ENCODE results near the gene ADCYAP1. TPM values are rescaled to one million over a fixed set of nuclear protein-coding genes. Genes with fewer than 3 reads are reported as not detected.

ADCYAP1 gene
- polyA plus RNA-seq, 1 experiment, result not detected

GRCh38 chr18:957829-958228, 53.2 kb downstream of the ADCYAP1 start:
- H3K9me3 ChIP-seq (ENCODE audit: control insufficient read depth, insufficient read depth, low read length), result no peaks in the 10 kb centered on the region
- H3K4me3 ChIP-seq (ENCODE audit: low read depth, low read length), result no peak overlapping the region
- no peak overlapping the region for H3K27ac ChIP-seq (ENCODE audit: low read depth, low read length)
- POLR2A ChIA-PET, result no interaction called here
- TF ChIP-seq CTCF (IDR thresholded peaks at IDR 0.05; ENCODE audit: low read depth, low read length), result no peak
- CTCF ChIA-PET, result no interaction called here
- no peaks in the 10 kb centered on the region for H3K27me3 ChIP-seq (ENCODE audit: control insufficient read depth, insufficient read depth, low read length)
- DNase-seq (ENCODE audit: low read depth, low spot score), result no peak

DNA sequence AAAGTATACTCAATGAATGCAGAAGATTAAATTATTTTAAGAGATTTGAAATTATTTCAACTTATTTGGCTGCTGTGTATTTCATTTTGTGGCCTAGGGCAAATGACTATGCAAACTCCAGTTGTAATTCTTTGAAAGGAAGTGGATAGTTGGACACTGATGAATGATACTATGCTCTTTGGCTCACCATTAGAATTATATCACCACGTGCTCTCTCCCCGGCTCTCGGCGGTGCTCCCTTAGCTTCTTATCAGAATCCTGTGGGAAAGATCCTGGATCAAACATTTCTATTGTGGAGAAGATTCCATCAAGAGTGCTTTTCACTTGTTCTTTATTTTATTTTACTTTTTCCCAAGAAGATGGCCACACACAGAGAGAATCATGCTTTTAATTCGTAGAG, 55.2 kb downstream of the ADCYAP1 start:
- no peak for DNase-seq (ENCODE audit: low read depth, low spot score)
- no peak overlapping the region for H3K4me3 ChIP-seq (ENCODE audit: low read depth, low read length)
- TF ChIP-seq CTCF (IDR thresholded peaks at IDR 0.05; ENCODE audit: low read depth, low read length), result no peak
- ChIA-PET POLR2A (no interaction called here), CTCF (no interaction called here)
- H3K27me3 ChIP-seq (ENCODE audit: control insufficient read depth, insufficient read depth, low read length), result no peaks in the 10 kb centered on the region
- H3K9me3 ChIP-seq (ENCODE audit: control insufficient read depth, insufficient read depth, low read length), result no peaks in the 10 kb centered on the region
- H3K27ac ChIP-seq (ENCODE audit: low read depth, low read length), result no peak overlapping the region

Other genes with a start within 250 kb of the ADCYAP1 start
- 43.0 and 46.6 TPM in 2 replicates for gene TYMS, start 247.2 kb upstream of the ADCYAP1 start, polyA plus RNA-seq (2011; rRNA removed)
- gene ENOSF1, start 192.2 kb upstream of the ADCYAP1 start, polyA plus RNA-seq (2011; rRNA removed), result 10.9 and 13.1 TPM in 2 replicates
- gene YES1, start 92.6 kb upstream of the ADCYAP1 start, polyA plus RNA-seq (2011; rRNA removed), result 18.7 and 23.3 TPM in 2 replicates